B cell (primary cell): ENCODE results near the gene PLCB4. TPM values are rescaled to one million over a fixed set of nuclear protein-coding genes. Genes with fewer than 3 reads are reported as not detected.

Experiments
- ATAC-seq: fragments of 200-7000 bp; cut with Tn5 transposase; one replicate; pipeline ENCODE4 v1.10.0; 2021; ENCODE audit warnings: low read depth, mild to moderate bottlenecking, moderate number of reproducible peaks, moderate library complexity
- CTCF ChIA-PET: fragments of 350-600 bp; sonication (Branson Sonifier 250); formaldehyde crosslinking; loops from one replicate; lab custom pipeline; 2021; ENCODE audit warnings: antibody characterized with exemption, inconsistent platforms; lab: Charles Lee
- POLR2A ChIA-PET: fragments of 350-600 bp; sonication (Branson Sonifier 250); formaldehyde crosslinking; loops from one replicate; lab custom pipeline; 2021; ENCODE audit warnings: antibody characterized with exemption; lab: Charles Lee
- DNase-seq: peaks from one replicate; pipeline ENCODE4 v3.0.0; 2013
- H2AFZ ChIP-seq: 2 replicates; pipeline ENCODE4 v1.6.1; 2012; ENCODE audit warnings: mild to moderate bottlenecking, low read depth, low read length; ENCODE audit not compliant: insufficient read depth, poor library complexity, severe bottlenecking
- H3K27ac ChIP-seq, 2 donors: 1 replicate in 1 of 2; 2 replicates in 1 of 2; pipeline ENCODE4 v1.5.1; 2012 to 2013; ENCODE audit warnings: low read length in 2 of 2, mild to moderate bottlenecking in 2 of 2, moderate library complexity in 1 of 2
- H3K27me3 ChIP-seq, 4 experiments: fragments of 200-600 bp in 1 of 4; sonication (generic) in 1 of 4; replicated peaks in 1 of 4; 1 replicate in 2 of 4; 2 replicates in 2 of 4; pipeline versions ENCODE4 v1.6.1 to v1.7.0; 2013 to 2016; ENCODE audit warnings: low read length in 3 of 4, mild to moderate bottlenecking in 2 of 4, mixed read lengths in 1 of 4, moderate library complexity in 1 of 4; ENCODE audit not compliant: insufficient read depth in 4 of 4, control insufficient read depth in 3 of 4; ENCODE audit errors: control extremely low read depth in 1 of 4
- H3K36me3 ChIP-seq, 2 experiments: replicated peaks in 1 of 2; 1 replicate in 1 of 2; 2 replicates in 1 of 2; pipeline versions ENCODE4 v1.6.1 to v1.7.1; 2013; ENCODE audit warnings: low read length in 1 of 2; ENCODE audit not compliant: insufficient read depth in 2 of 2, control insufficient read depth in 1 of 2; ENCODE audit errors: control extremely low read depth in 1 of 2, extremely low read depth in 1 of 2
- H3K4me1 ChIP-seq, 2 donors: fragments of 200-600 bp in 1 of 2; sonication (generic) in 1 of 2; 1 replicate in 1 of 2; 2 replicates in 1 of 2; pipeline versions ENCODE4 v1.5.1 to v1.6.1; 2013 to 2017; ENCODE audit warnings: low read length in 2 of 2; ENCODE audit not compliant: control insufficient read depth in 2 of 2, insufficient read depth in 2 of 2
- H3K4me2 ChIP-seq: replicated peaks from 2 replicates; pipeline ENCODE3; 2012; ENCODE audit warnings: mild to moderate bottlenecking, low read depth, low read length; ENCODE audit not compliant: poor library complexity, severe bottlenecking
- H3K4me3 ChIP-seq, 5 experiments: fragments of 200-600 bp in 1 of 5; sonication (generic) in 1 of 5; 1 replicate in 3 of 5; 2 replicates in 2 of 5; pipeline versions ENCODE4 v1.5.1 to v1.7.0; 2011 to 2016; ENCODE audit warnings: low read length in 4 of 5, mild to moderate bottlenecking in 4 of 5, low read depth in 2 of 5, control low read depth in 1 of 5, moderate library complexity in 1 of 5; ENCODE audit not compliant: insufficient read depth in 1 of 5; ENCODE audit errors: control extremely low read depth in 1 of 5, extremely low read depth in 1 of 5
- H3K79me2 ChIP-seq: fragments of 200-600 bp; sonication (generic); one replicate; pipeline ENCODE4 v1.6.0; 2016; ENCODE audit warnings: low read length; ENCODE audit not compliant: control insufficient read depth, insufficient read depth
- H3K9ac ChIP-seq: fragments of 200-600 bp; sonication (generic); 2 replicates; pipeline ENCODE4 v1.6.1; 2017; ENCODE audit warnings: mild to moderate bottlenecking, low read length, moderate library complexity
- H3K9me3 ChIP-seq, 3 donors: one replicate each; pipeline versions ENCODE4 v1.6.1 to v1.7.1; 2013; ENCODE audit warnings: low read length in 2 of 3; ENCODE audit not compliant: control insufficient read depth in 2 of 3, insufficient read depth in 1 of 3; ENCODE audit errors: control extremely low read depth in 1 of 3
- H4K20me1 ChIP-seq: 2 replicates; pipeline ENCODE4 v1.6.0; 2012; ENCODE audit warnings: mild to moderate bottlenecking, low read length; ENCODE audit not compliant: insufficient read depth, control insufficient read depth, poor library complexity, severe bottlenecking
- H3K27ac Mint-ChIP-seq: one replicate; pipeline ENCODE4 v1.8.0; 2021; ENCODE audit warnings: mixed read lengths
- H3K27me3 Mint-ChIP-seq: one replicate; pipeline ENCODE4 v1.8.0; 2021; ENCODE audit warnings: mixed read lengths
- H3K4me1 Mint-ChIP-seq: one replicate; pipeline ENCODE4 v1.8.0; 2021; ENCODE audit warnings: mixed read lengths
- H3K4me3 Mint-ChIP-seq: one replicate; pipeline ENCODE4 v1.8.0; 2021; ENCODE audit warnings: mixed read lengths
- H3K9me3 Mint-ChIP-seq: one replicate; pipeline ENCODE4 v1.8.0; 2022; ENCODE audit warnings: mixed read lengths; ENCODE audit not compliant: insufficient read depth
- CTCF ChIP-seq: fragments of 200-600 bp; IDR thresholded peaks from one replicate; pipeline ENCODE4 v1.8.0; 2022; ENCODE audit warnings: antibody characterized with exemption, mild to moderate bottlenecking
- EZH2 ChIP-seq: IDR thresholded peaks from 2 replicates; pipeline ENCODE4 v1.6.1; 2012; ENCODE audit warnings: borderline replicate concordance, low read depth, mild to moderate bottlenecking, moderate library complexity, low read length; ENCODE audit not compliant: insufficient read depth, poor library complexity, severe bottlenecking
- WGBS: methylation state at CpG from one replicate; pipeline ENCODE4 v1.1.5; 2013; ENCODE audit warnings: missing lambda C conversion rate; ENCODE audit not compliant: insufficient coverage; 5-methylcytosine and 5-hydroxymethylcytosine counted together
- intact Hi-C: fragments of 100-400 bp; cut with micrococcal nuclease; formaldehyde crosslinking; loops from one replicate; pipeline ENCODE4 v1.10.0; 2022
- polyA plus RNA-seq: library from polyadenylated mRNA; depleted of rRNA; stranded (reverse); fragments of >200 nt; gene quantifications from 2 replicates; pipeline ENCODE4 v1.2.3, GENCODE V29; 2012
- total RNA-seq, 2 donors: library from RNA; stranded (reverse); fragments of 120-200 nt in 1 of 2; gene quantifications; 1 replicate in 1 of 2; 2 replicates in 1 of 2; pipeline versions ENCODE4 v1.2.3 to v1.2.4, GENCODE V29; 2013 to 2022

Gene PLCB4
- total and polyA plus RNA-seq, 2 donors (not counting 1 experiment from before 2014, with no cell fraction given): not detected

GRCh38 chr20:9059931-9060330 is 9.0 kb upstream of the PLCB4 start:
- ATAC-seq: no peak
- WGBS: 85% methylated on average over 5 of the region's 6 CpGs
- H2AFZ ChIP-seq: no peak overlapping the region
- Mint-ChIP-seq H3K9me3 (no peaks in the 10 kb centered on the region), H3K4me3 (no peak overlapping the region), H3K27me3 (no peaks in the 10 kb centered on the region), H3K27ac (no peak overlapping the region), H3K4me1 (no peaks in the 10 kb centered on the region)
- H3K9ac ChIP-seq: no peak overlapping the region
- H3K27me3 ChIP-seq: no peaks in the 10 kb centered on the region
- intact Hi-C loops: no loop called here
- H3K79me2 ChIP-seq: no peaks in the 10 kb centered on the region
- H3K4me1 ChIP-seq: no peaks in the 10 kb centered on the region
- no peak overlapping the region for H3K4me3 ChIP-seq
- H4K20me1 ChIP-seq: no peaks in the 10 kb centered on the region
- H3K9me3 ChIP-seq: peaks cover 0 to 4% (median 0%) of the 10 kb centered on the region in 3 donors
- CTCF ChIA-PET: no interaction called here
- DNase-seq: no peak
- POLR2A ChIA-PET: no interaction called here
- no peaks in the 10 kb centered on the region for H3K36me3 ChIP-seq
- H3K27ac ChIP-seq: no peak overlapping the region
- H3K4me2 ChIP-seq: no peak overlapping the region
- no peak for TF ChIP-seq EZH2
- no peak for TF ChIP-seq CTCF

GRCh38 chr20:9061434-9061833 is 7.5 kb upstream of the PLCB4 start:
- no peaks in the 10 kb centered on the region for H3K4me1 Mint-ChIP-seq
- H3K4me3 ChIP-seq: no peak overlapping the region
- DNase-seq (no peak), ATAC-seq (no peak)
- H3K27ac Mint-ChIP-seq: no peak overlapping the region
- H3K36me3 ChIP-seq: no peaks in the 10 kb centered on the region
- no peak overlapping the region for H3K27ac ChIP-seq
- H3K4me2 ChIP-seq: no peak overlapping the region
- H3K79me2 ChIP-seq: no peaks in the 10 kb centered on the region
- H3K9me3 ChIP-seq: peaks cover 0 to 4% (median 0%) of the 10 kb centered on the region in 3 donors
- no peak overlapping the region for H2AFZ ChIP-seq
- intact Hi-C loops: no loop called here
- H3K4me3 Mint-ChIP-seq: no peak overlapping the region
- POLR2A ChIA-PET: no interaction called here
- no peaks in the 10 kb centered on the region for H3K4me1 ChIP-seq
- TF ChIP-seq CTCF: no peak
- TF ChIP-seq EZH2: no peak
- no peak overlapping the region for H3K9ac ChIP-seq
- WGBS: no CpG with 5 or more reads among the region's 1 CpG
- H3K27me3 ChIP-seq: no peaks in the 10 kb centered on the region
- no peaks in the 10 kb centered on the region for H3K9me3 Mint-ChIP-seq
- no peaks in the 10 kb centered on the region for H4K20me1 ChIP-seq
- peaks cover 7% of the 10 kb centered on the region for H3K27me3 Mint-ChIP-seq
- CTCF ChIA-PET: no interaction called here
